SK-N-SH (cell line): ENCODE data around the gene LRIT3. TPM values are rescaled to one million over a fixed set of nuclear protein-coding genes. Genes with fewer than 3 reads are reported as not detected.

ENCODE experiments used
- CTCF ChIA-PET: fragments of 300-600, 350-600 bp; formaldehyde crosslinking; extraction: SDS; loops from one replicate; lab custom pipeline; 2021; lab: Yijun Ruan, JAX
- POLR2A ChIA-PET: fragments of 350-600 bp; sonication (Branson Sonifier 250); formaldehyde crosslinking; extraction: SDS; loops from one replicate; lab custom pipeline; 2020; ENCODE audit warnings: antibody characterized with exemption, inconsistent platforms; lab: Yijun Ruan, JAX
- DNase-seq: peaks from one replicate; pipeline ENCODE4 v3.0.0; 2012
- H2AFZ ChIP-seq: fragments of 200-600 bp; sonication (generic); 2 replicates; pipeline ENCODE4 v1.8.1; 2016; ENCODE audit warnings: antibody characterized with exemption, mild to moderate bottlenecking, low read depth
- H3F3A ChIP-seq: fragments of 200-600 bp; sonication (generic); replicated peaks from 2 replicates; pipeline ENCODE3; 2016; ENCODE audit warnings: antibody characterized with exemption, mild to moderate bottlenecking; ENCODE audit not compliant: insufficient read depth
- H3K27ac ChIP-seq, 2 experiments: fragments of 200-500 bp in 1 of 2; fragments of 200-600 bp in 1 of 2; sonication (Bioruptor generic) in 1 of 2; sonication (generic), shearing (Covaris generic) in 1 of 2; 2 replicates each; pipeline versions ENCODE4 v1.5.1 to v1.6.1; 2014 to 2016; ENCODE audit warnings: low read depth in 2 of 2, inconsistent platforms in 1 of 2, low read length in 1 of 2, mild to moderate bottlenecking in 1 of 2, mixed read lengths in 1 of 2
- H3K27me3 ChIP-seq: fragments of 200-600 bp; sonication (generic), shearing (Covaris generic); 2 replicates; pipeline ENCODE4 v1.6.1; 2016; ENCODE audit warnings: mixed run types; ENCODE audit not compliant: insufficient read depth
- H3K36me3 ChIP-seq, 2 experiments: fragments of 200-500 bp in 1 of 2; fragments of 200-600 bp in 1 of 2; sonication (Bioruptor generic) in 1 of 2; sonication (generic) in 1 of 2; replicated peaks in 1 of 2; 2 replicates each; pipeline versions ENCODE3 to v1.5.1; 2014 to 2016; ENCODE audit warnings: low read length in 1 of 2, mild to moderate bottlenecking in 1 of 2; ENCODE audit not compliant: insufficient read depth in 2 of 2, control insufficient read depth in 1 of 2
- H3K4me1 ChIP-seq, 2 experiments: fragments of 200-500 bp in 1 of 2; fragments of 200-600 bp in 1 of 2; sonication (Bioruptor generic) in 1 of 2; sonication (generic), shearing (Covaris generic) in 1 of 2; 2 replicates each; pipeline versions ENCODE4 v1.5.1 to v1.6.1; 2014 to 2016; ENCODE audit warnings: low read depth in 1 of 2, low read length in 1 of 2, mixed run types in 1 of 2; ENCODE audit not compliant: insufficient read depth in 2 of 2, control insufficient read depth in 1 of 2
- H3K4me2 ChIP-seq: fragments of 200-600 bp; sonication (generic), shearing (Covaris generic); 2 replicates; pipeline ENCODE4 v1.6.1; 2017; ENCODE audit warnings: mixed run types
- H3K4me3 ChIP-seq, 2 experiments: fragments of 200-500 bp in 1 of 2; fragments of 200-600 bp in 1 of 2; sonication (Bioruptor generic) in 1 of 2; sonication (generic), shearing (Covaris generic) in 1 of 2; 2 replicates each; pipeline versions ENCODE4 v1.5.1 to v1.8.1; 2014 to 2016; ENCODE audit warnings: low read depth in 2 of 2, inconsistent platforms in 1 of 2, low read length in 1 of 2, mild to moderate bottlenecking in 1 of 2, mixed read lengths in 1 of 2, moderate library complexity in 1 of 2
- H3K79me2 ChIP-seq: fragments of 200-600 bp; sonication (generic); 2 replicates; pipeline ENCODE4 v1.8.1; 2017; ENCODE audit warnings: mild to moderate bottlenecking; ENCODE audit not compliant: insufficient read depth
- H3K9ac ChIP-seq: fragments of 200-600 bp; sonication (generic); 2 replicates; pipeline ENCODE4 v1.6.1; 2017; ENCODE audit warnings: mixed run types
- H3K9me2 ChIP-seq: fragments of 200-600 bp; sonication (generic); 2 replicates; pipeline ENCODE4 v1.6.1; 2017; ENCODE audit warnings: mixed run types
- H3K9me3 ChIP-seq: fragments of 200-600 bp; sonication (generic); 2 replicates; pipeline ENCODE4 v1.6.1; 2017; ENCODE audit warnings: mixed run types, mild to moderate bottlenecking, moderate library complexity
- H4K20me1 ChIP-seq: fragments of 200-600 bp; sonication (generic); 2 replicates; pipeline ENCODE4 v1.6.1; 2017; ENCODE audit warnings: mild to moderate bottlenecking, mixed run types; ENCODE audit not compliant: insufficient read depth
- CHD2 ChIP-seq: fragments of 150-350 bp; IDR thresholded peaks from 2 replicates; pipeline ENCODE4 v1.6.1; 2018; ENCODE audit warnings: low read length; ENCODE audit not compliant: partially characterized antibody
- CTCF ChIP-seq: fragments of 200-600 bp; sonication (generic); IDR thresholded peaks from 2 replicates; pipeline ENCODE4 v1.6.1; 2017; ENCODE audit warnings: antibody characterized with exemption, mild to moderate bottlenecking, moderate library complexity
- EP300 ChIP-seq, 2 experiments: IDR thresholded peaks; 2 replicates each; pipeline versions ENCODE4 v1.4.0 to v1.6.1; 2012; ENCODE audit warnings: borderline replicate concordance in 1 of 2, low read depth in 1 of 2, low read length in 1 of 2
- GABPA ChIP-seq: IDR thresholded peaks from 2 replicates; pipeline ENCODE4 v1.4.0; 2012; ENCODE audit warnings: low read depth, mild to moderate bottlenecking
- GATA2 ChIP-seq: sonication (generic); formaldehyde crosslinking; IDR thresholded peaks from 2 replicates; pipeline ENCODE4 v1.5.0; 2020; ENCODE audit warnings: mild to moderate bottlenecking, missing genetic modification reagents
- MAX ChIP-seq: IDR thresholded peaks from 2 replicates; pipeline ENCODE4 v1.4.0; 2012; ENCODE audit warnings: low read depth
- MEF2A ChIP-seq: IDR thresholded peaks from 2 replicates; pipeline ENCODE4 v1.4.0; 2012; ENCODE audit warnings: low read depth, borderline replicate concordance
- MXI1 ChIP-seq: IDR thresholded peaks from 2 replicates; pipeline ENCODE4 v1.6.1; 2012; ENCODE audit warnings: mild to moderate bottlenecking, low read depth, low read length, improper control_type of control experiment
- PBX3 ChIP-seq: IDR thresholded peaks from 2 replicates; pipeline ENCODE4; 2012
- POLR2AphosphoS5 ChIP-seq: IDR thresholded peaks from 2 replicates; pipeline ENCODE4 v1.6.1; 2012; ENCODE audit warnings: low read depth, low read length
- REST ChIP-seq: IDR thresholded peaks from 2 replicates; pipeline ENCODE4 v1.6.1; 2012; ENCODE audit warnings: mild to moderate bottlenecking, low read depth, low read length, moderate library complexity
- RXRA ChIP-seq: IDR thresholded peaks from 2 replicates; pipeline ENCODE4 v1.4.0; 2012; ENCODE audit warnings: low read depth, mild to moderate bottlenecking, borderline replicate concordance
- SIN3A ChIP-seq: IDR thresholded peaks from 2 replicates; pipeline ENCODE4 v1.6.1; 2012; ENCODE audit warnings: low read depth, mild to moderate bottlenecking, low read length, moderate library complexity, borderline replicate concordance
- USF2 ChIP-seq: fragments of 150-350 bp; IDR thresholded peaks from 2 replicates; pipeline ENCODE4 v1.6.1; 2017; ENCODE audit warnings: antibody characterized with exemption, low read length, low read depth, borderline replicate concordance
- YY1 ChIP-seq: IDR thresholded peaks from 2 replicates; pipeline ENCODE4 v1.4.0; 2012; ENCODE audit warnings: low read depth, mild to moderate bottlenecking
- ZBTB33 ChIP-seq: IDR thresholded peaks from 2 replicates; pipeline ENCODE4 v1.4.0; 2012; ENCODE audit warnings: low read depth, borderline replicate concordance
- WGBS: methylation state at CpG from one replicate; pipeline ENCODE4 v1.1.6; 2017; ENCODE audit warnings: low lambda C conversion rate; 5-methylcytosine and 5-hydroxymethylcytosine counted together
- polyA plus RNA-seq, 3 experiments: library from polyadenylated mRNA; depleted of rRNA; stranded (reverse); fragments of >200 nt; gene quantifications; 2 replicates each; pipeline ENCODE4 v1.2.3, GENCODE V29; 2012

The LRIT3 gene
- polyA plus RNA-seq (2012; rRNA removed), result 0.02 TPM in 1 of 2 replicates, not detected in the other
- 0.01 and 0.03 TPM in 2 replicates for polyA plus RNA-seq (2012; cell fraction: cytosol; rRNA removed)
- 0.08 TPM in 2 replicates for polyA plus RNA-seq (2012; cell fraction: nucleus; rRNA removed)

GRCh38 chr4:109847896-109848442 lies at the start of gene LRIT3:
LRIT3 (plus strand) TSS chr4:109848107; CDS start chr4:109848202, 95 bp downstream.
- Histone ChIP-seq H3K4me1 (no peaks in the 10 kb centered on the region), H3K36me3 (no peaks in the 10 kb centered on the region), H3K27ac (no peak within 1 kb of the TSS), H3K9me2 (no peaks in the 10 kb centered on the region), H3F3A (no peaks in the 10 kb centered on the region), H3K79me2 (no peaks in the 10 kb centered on the region), H3K27me3 (0 out of 2 replicates have a peak, but pooled peaks cover 5% of the 10 kb centered on the region), H3K4me3 (no peak within 1 kb of the TSS), H4K20me1 (no peaks in the 10 kb centered on the region), H3K9ac (no peak within 1 kb of the TSS), H2AFZ (no peak within 1 kb of the TSS), H3K4me2 (no peak within 1 kb of the TSS), H3K9me3 (no peaks in the 10 kb centered on the region)
- POLR2A ChIA-PET, result no interaction called here
- 55% methylated on average over 5 of the region's 5 CpGs for WGBS
- no peak for TF ChIP-seq ZBTB33
- CTCF ChIA-PET, result interaction anchor here (1.0 kb wide), 1 partner anchor 16 kb away, joined by 3 read pairs; no protein-coding TSS in a partner anchor
- no peak for DNase-seq

GRCh38 chr4:109798866-109799265 lies 49.0 kb upstream of the LRIT3 start:
- H3K36me3 ChIP-seq, result no peaks in the 10 kb centered on the region
- no peaks in the 10 kb centered on the region for H4K20me1 ChIP-seq
- H3K4me3 ChIP-seq, result no peak overlapping the region
- CTCF ChIA-PET, result no interaction called here
- no peak overlapping the region for H2AFZ ChIP-seq
- no peaks in the 10 kb centered on the region; a peak in 3 of 4 replicates for H3K4me1 ChIP-seq
- no peaks in the 10 kb centered on the region for H3K9me2 ChIP-seq
- no peak overlapping the region for H3K9ac ChIP-seq
- no peak for TF ChIP-seq MXI1
- no peak for TF ChIP-seq MAX
- no peak for TF ChIP-seq GATA2 (CRISPR knock-in tag)
- TF ChIP-seq PBX3, result no peak
- TF ChIP-seq CTCF, result no peak
- no peak for TF ChIP-seq CHD2
- TF ChIP-seq MEF2A, result no peak
- TF ChIP-seq SIN3A, result no peak
- TF ChIP-seq YY1, result no peak
- no peak for TF ChIP-seq REST
- no peak for TF ChIP-seq POLR2AphosphoS5
- no peak for TF ChIP-seq GABPA
- TF ChIP-seq RXRA, result no peak
- no peak for TF ChIP-seq USF2
- TF ChIP-seq EP300 (IDR thresholded peaks at IDR 0.05; ENCODE audit: borderline replicate concordance in 1 of 2, low read depth in 1 of 2, low read length in 1 of 2), result no peak
- no peak overlapping the region for H3K4me2 ChIP-seq
- no peaks in the 10 kb centered on the region for H3K27me3 ChIP-seq
- no peak for DNase-seq
- H3K27ac ChIP-seq, result no peak overlapping the region
- POLR2A ChIA-PET, result no interaction called here
- no peaks in the 10 kb centered on the region; the same call in 1 of the 2 replicates for H3K9me3 ChIP-seq
- H3K79me2 ChIP-seq, result no peaks in the 10 kb centered on the region
- no peaks in the 10 kb centered on the region for H3F3A ChIP-seq
